NCI-H345 (cell line): ENCODE data around the gene ACVR2B.

ENCODE experiments used
- DNase-seq: peaks from one replicate; lab custom pipeline; 2025; lab: John Stamatoyannopoulos, UW

Gene ACVR2B

GRCh38 chr3:38488949-38489348 is 35.3 kb downstream of the ACVR2B start:
- DNase-seq, result no peak

DNA sequence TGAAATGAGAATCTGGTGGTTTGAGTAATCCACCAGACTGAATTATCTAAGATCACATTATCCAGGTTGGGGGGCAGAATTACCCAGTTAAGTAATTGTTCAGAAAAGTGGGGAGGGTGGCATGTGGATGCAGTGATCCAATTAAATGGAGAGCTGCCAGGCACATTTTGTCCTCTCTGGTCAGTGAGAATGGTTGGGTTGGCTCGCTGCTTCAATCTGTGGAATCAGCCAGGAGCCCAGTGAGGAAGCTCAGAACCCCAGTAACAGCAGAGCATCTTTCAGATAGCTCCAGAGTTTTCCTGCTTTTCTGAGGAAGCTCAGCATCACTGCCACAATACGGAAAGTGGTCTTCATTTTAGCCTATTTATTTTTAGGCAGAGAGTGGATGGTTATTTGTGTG is 36.1 kb downstream of the ACVR2B start:
- no peak for DNase-seq

DNA sequence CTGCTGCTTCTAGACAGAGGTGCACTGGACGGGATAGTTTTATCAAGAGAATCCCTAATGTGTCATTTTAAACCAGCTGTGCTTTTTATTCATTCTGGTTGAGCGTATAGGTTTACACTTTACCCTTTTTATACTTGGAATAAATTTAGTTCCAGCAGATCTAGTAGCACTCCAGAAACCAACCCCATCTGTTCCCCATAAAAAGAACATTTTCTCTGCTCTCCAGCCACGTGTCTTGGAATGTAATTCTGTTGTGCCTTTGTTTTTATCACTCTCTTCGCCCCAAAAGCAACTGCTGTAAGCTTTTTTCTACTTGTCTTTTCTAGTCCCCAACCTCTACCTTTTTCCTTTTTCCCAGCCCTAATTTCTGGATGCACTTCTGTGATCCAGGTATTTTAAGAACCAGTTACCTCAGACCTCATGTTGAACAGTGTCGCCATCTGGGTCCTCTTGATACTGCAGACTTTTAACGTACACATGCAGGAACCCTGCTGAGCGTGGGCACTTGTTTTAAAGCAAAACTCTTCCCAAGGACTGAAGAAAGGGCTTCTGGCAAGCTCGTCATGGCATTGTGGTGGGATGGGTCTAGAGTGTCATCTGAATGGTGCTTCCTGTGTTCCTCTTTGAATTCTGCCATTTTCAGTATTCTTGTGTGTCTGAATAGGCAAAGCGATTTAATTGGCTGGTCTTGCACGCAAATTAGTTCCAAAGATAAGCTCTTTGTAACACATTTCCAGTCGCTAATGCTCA is 36.8 kb downstream of the ACVR2B start:
- no peak for DNase-seq

GRCh38 chr3:38491215-38491614 is 37.5 kb downstream of the ACVR2B start:
- DNase-seq, result no peak

DNA sequence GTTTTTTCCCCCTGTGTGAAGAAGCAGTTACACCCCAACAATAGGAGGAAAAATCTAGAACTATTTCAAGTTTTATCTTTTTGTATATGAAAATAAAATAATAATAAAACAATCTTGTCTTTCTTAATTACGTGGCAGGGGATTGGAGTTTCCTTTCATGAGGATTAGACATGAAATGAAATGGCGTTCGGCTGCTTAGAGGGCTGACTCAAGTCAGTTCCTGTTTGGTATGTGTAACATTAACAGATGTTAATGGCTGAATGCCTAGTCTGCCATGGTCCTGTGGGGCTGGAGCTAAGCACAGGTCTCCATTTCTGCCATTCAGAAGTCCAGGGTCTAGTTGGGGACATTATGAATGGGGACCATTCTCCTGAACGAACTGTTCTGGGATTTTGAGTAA is 39.3 kb downstream of the ACVR2B start:
- DNase-seq, result no peak

DNA sequence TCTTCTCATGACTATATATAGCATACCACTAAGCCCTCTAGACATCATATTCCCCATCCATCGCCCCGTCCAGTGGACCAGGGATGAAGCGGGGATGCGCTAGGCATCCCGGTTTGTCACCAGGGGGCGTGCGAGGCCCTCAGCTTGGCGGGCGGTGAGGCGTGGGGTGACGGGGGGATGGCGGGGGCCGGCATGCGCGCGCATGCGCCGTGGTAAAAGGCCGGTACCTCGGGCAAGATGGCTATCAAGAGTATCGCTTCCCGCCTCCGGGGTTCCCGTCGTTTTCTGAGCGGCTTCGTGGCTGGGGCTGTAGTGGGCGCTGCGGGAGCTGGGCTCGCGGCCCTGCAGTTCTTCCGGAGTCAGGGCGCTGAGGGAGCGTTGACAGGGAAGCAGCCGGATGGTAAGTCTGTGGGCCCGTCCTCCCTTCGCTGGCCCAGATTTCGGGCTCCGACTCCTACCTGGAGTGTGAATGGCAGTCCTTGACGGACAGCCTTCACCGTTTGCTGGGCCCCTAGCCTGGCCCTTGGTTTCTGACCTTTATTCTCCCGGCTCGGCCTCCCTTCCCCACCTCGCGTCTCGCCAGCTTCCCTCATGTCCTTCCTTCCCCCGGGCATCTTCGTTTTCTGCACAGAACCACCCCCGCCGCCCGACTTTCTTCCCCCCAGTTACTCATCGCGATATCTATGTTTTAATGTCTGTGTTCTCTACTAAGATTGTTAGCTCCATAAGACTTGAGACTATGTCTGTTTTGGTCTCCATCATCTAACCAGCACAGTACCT is 42.6 kb downstream of the ACVR2B start, which contains the start of gene EXOG:
Gene EXOG (plus strand): TSS at position 210 of the 780 bp plus-strand sequence. CDS start 28 bp downstream, at position 238.
- peak; percentile 86 for DNase-seq

- DNase-seq, result no peak
These were observed 43.3 kb downstream of the ACVR2B start for GRCh38 chr3:38497031-38497430.

DNA sequence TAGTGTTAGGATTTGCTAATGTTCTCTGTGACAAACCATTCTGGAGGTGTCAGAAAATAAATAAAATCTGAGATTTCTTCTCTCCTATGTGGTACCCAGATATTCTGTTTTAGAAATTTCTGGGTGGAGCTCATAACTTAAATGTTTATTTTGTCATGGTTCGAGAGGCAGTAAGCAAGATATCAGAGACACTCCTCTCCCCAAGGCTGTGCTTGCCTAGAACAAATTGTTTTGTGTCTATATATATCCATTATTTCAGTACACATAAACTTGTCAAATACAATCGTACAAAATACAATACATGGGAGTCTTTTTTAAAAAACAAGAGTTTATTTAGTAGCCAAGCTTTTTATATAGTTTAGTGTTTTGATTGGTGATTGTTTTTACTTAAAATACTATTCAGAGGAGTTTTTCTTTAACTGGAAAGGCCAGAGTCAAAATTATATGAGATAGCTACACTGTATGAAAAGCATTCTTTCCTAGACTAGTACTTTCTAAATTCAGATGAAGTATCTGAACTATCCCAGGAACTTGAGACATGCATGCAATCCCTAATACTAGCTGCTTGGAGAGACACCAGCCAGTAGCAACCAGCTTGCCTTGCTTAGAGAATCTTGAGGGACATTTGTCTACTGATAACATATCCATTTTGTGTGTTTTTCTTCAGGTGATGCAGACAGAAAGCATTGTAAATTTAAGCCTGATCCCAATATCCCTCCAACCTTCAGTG is 47.2 kb downstream of the ACVR2B start:
- DNase-seq, result no peak

DNA sequence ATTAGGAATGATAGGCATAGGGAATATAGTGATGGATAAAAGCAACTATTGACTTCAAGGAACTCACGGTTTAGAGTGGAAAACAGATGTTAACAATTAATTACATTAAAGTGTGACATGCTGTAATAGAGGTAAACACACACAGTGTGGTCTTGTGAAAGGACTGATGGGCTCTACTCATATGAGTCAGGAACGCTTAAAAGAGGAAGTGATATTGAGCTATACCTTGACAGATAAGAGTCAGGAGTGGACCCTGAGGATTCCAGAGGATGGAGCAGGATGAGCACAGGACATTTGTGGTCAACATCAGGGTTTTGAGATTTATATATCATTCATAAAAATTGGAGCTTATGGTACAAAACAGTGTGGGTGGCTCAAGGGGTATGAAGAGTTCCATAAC is 53.4 kb downstream of the ACVR2B start:
- no peak for DNase-seq

- no peak for DNase-seq
These were observed 56.0 kb downstream of the ACVR2B start for GRCh38 chr3:38509732-38510131.

GRCh38 chr3:38510631-38511030 is 56.9 kb downstream of the ACVR2B start:
- no peak for DNase-seq

GRCh38 chr3:38511546-38511945 is 57.9 kb downstream of the ACVR2B start:
- no peak for DNase-seq

GRCh38 chr3:38515367-38515766 is 61.7 kb downstream of the ACVR2B start:
- no peak for DNase-seq

DNA sequence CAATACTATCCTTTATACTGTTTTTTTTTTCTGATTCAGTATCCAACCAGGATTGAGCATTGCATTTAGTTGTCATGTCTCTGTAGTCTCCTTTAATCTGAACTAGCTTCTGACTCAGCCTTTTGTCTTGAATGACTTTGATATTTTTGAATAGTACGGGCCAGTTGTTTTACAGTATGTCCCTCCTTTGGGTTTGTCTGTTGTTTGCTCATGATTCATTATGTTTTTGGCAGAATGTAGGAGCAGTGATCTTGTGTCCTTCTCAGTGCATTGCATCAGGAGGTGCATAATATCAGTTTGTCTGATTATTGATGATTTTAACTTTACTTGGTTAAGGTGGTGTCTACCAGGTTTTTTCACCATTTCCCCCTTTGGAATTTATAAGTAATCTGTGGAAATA is 63.0 kb downstream of the ACVR2B start:
- DNase-seq, result no peak

GRCh38 chr3:38519000-38519399 is 65.3 kb downstream of the ACVR2B start:
- no peak for DNase-seq

- DNase-seq, result no peak
These were observed 66.0 kb downstream of the ACVR2B start for GRCh38 chr3:38519651-38520050.

- DNase-seq, result peak; percentile 48
These were observed 67.8 kb downstream of the ACVR2B start for GRCh38 chr3:38521391-38521987.

GRCh38 chr3:38522002-38522401 is 68.3 kb downstream of the ACVR2B start:
- DNase-seq, result no peak

DNA sequence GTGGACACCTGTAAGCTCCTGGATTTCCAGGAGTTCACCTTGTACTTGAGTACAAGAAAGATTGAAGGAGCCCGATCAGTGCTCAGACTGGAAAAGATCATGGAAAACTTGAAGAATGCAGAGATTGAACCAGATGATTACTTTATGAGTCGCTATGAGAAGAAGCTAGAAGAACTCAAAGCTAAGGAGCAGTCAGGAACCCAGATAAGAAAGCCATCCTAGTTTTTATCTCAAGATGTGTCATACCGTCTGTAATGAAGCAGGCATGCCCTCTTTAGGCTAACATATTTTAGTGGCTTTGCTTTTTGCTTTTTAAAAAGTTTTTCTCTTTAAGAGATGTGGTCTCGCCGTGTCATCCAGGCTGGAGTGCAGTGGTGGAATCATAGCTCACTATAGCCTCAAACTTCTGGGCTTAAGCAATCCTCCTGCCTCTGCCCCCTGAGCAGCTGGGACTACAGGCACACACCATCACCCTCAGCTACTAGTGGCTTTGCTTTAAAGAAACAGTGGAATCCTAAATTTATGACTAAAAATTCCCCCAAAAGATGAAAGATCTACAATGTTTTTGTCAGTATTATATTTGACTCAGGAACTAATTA is 70.5 kb downstream of the ACVR2B start:
- no peak for DNase-seq

DNA sequence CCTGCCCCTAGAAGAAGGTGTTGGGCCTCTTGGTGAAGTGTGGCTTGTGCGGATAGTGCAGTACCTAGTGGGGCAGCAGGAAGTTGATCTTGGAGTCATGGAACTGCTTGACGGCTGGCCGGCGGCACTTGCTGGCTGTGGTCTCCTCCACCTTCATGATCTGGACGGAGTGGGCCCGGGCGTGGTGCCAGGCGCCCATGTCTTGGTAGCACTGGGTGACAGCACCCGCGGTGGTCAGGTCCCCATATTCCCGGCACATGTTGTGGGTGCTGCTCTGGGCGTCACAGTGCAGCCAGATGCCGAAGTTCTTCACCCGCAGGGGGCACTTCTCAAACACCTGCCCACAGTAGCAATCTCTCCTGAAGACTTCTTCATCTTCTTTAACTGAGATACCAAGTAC is 73.1 kb downstream of the ACVR2B start:
- DNase-seq, result no peak

GRCh38 chr3:38528457-38528856 is 74.8 kb downstream of the ACVR2B start:
- no peak for DNase-seq

- no peak for DNase-seq
These were observed 78.8 kb downstream of the ACVR2B start for GRCh38 chr3:38532529-38532928.
